Breast epithelium (tissue), 4 donors: ENCODE data around the gene TP63. TPM values are rescaled to one million over a fixed set of nuclear protein-coding genes. Genes with fewer than 3 reads are reported as not detected.

Experiments used
- DNase-seq, 2 donors: peaks; one replicate each; pipeline ENCODE4 v3.0.0-alpha.2; 2019; ENCODE audit warnings: low spot score in 2 of 2
- H3K27ac ChIP-seq, 2 donors: fragments of 200-600 bp; sonication (generic) in 1 of 2; one replicate each; pipeline ENCODE4 v1.5.1; 2016 to 2019; ENCODE audit warnings: mild to moderate bottlenecking in 1 of 2
- H3K27me3 ChIP-seq, 2 donors: fragments of 200-600 bp; sonication (generic) in 1 of 2; one replicate each; pipeline versions ENCODE4 v1.5.1 to v1.6.0; 2017 to 2019; ENCODE audit warnings: control low read depth in 1 of 2, mild to moderate bottlenecking in 1 of 2
- H3K36me3 ChIP-seq: fragments of 200-600 bp; one replicate; pipeline ENCODE4 v1.5.1; 2019
- H3K4me1 ChIP-seq, 2 donors: fragments of 200-600 bp; sonication (generic); one replicate each; pipeline ENCODE4 v1.5.1; 2016 to 2019; ENCODE audit warnings: control low read depth in 1 of 2
- H3K4me3 ChIP-seq, 3 donors: fragments of 200-600 bp; sonication (generic); 1 replicate in 2 of 3; 2 replicates in 1 of 3; pipeline ENCODE4 v1.5.1; 2016 to 2019; ENCODE audit warnings: mild to moderate bottlenecking in 3 of 3, moderate library complexity in 2 of 3
- H3K9me3 ChIP-seq, 2 donors: fragments of 200-600 bp; sonication (generic) in 1 of 2; one replicate each; pipeline ENCODE4 v1.5.1; 2016 to 2019; ENCODE audit warnings: control low read depth in 1 of 2
- CTCF ChIP-seq, 3 donors: fragments of 450-650 bp; IDR thresholded peaks; one replicate each; pipeline ENCODE4 v1.5.1; 2016 to 2017; ENCODE audit warnings: antibody characterized with exemption in 3 of 3, mild to moderate bottlenecking in 3 of 3, moderate library complexity in 3 of 3
- POLR2A ChIP-seq: fragments of 450-650 bp; IDR thresholded peaks from one replicate; pipeline ENCODE4 v1.6.1; 2016; ENCODE audit warnings: antibody characterized with exemption, mild to moderate bottlenecking, moderate library complexity
- POLR2AphosphoS5 ChIP-seq, 3 donors: sonication (generic); formaldehyde crosslinking; IDR thresholded peaks; one replicate each; pipeline ENCODE4 v1.6.1; 2017; ENCODE audit warnings: antibody characterized with exemption in 3 of 3
- intact Hi-C: fragments of 100-400 bp; cut with DNase I; formaldehyde crosslinking; loops from one replicate; pipeline ENCODE4 v1.15.1; 2023; ENCODE audit warnings: low total_unique reads
- total RNA-seq, 3 donors: library from RNA; depleted of rRNA; stranded (reverse); fragments of >200 nt; gene quantifications; one replicate each; pipeline ENCODE4 v1.1.0, GENCODE V29; 2016

TP63 gene
- total RNA-seq, 3 donors from 2014 or later: 0.96 to 47.7 (median 20.0) TPM

GRCh38 chr3:189842681-189843602, 211.8 kb downstream of the TP63 start:
- no peak for DNase-seq
- H3K36me3 ChIP-seq: no peaks in the 10 kb centered on the region
- H3K4me1 ChIP-seq: no peaks in the 10 kb centered on the region
- H3K27ac ChIP-seq: peak overlapping the region; percentile 64 to 83
- TF ChIP-seq CTCF (IDR thresholded peaks at IDR 0.05): no peak
- TF ChIP-seq POLR2A: no peak
- TF ChIP-seq POLR2AphosphoS5 (IDR thresholded peaks at IDR 0.05): no peak
- H3K27me3 ChIP-seq: no peaks in the 10 kb centered on the region
- H3K4me3 ChIP-seq: no peak overlapping the region
- intact Hi-C loops: no loop called here
- no peaks in the 10 kb centered on the region for H3K9me3 ChIP-seq

GRCh38 chr3:189845069-189845468, 213.9 kb downstream of the TP63 start:
- intact Hi-C loops: no loop called here
- no peak overlapping the region for H3K27ac ChIP-seq
- no peaks in the 10 kb centered on the region for H3K4me1 ChIP-seq
- DNase-seq: no peak
- H3K36me3 ChIP-seq: no peaks in the 10 kb centered on the region
- no peaks in the 10 kb centered on the region for H3K27me3 ChIP-seq
- H3K4me3 ChIP-seq: no peak overlapping the region
- TF ChIP-seq POLR2AphosphoS5 (IDR thresholded peaks at IDR 0.05): no peak
- TF ChIP-seq POLR2A: no peak
- TF ChIP-seq CTCF (IDR thresholded peaks at IDR 0.05): no peak
- H3K9me3 ChIP-seq: no peaks in the 10 kb centered on the region

DNA sequence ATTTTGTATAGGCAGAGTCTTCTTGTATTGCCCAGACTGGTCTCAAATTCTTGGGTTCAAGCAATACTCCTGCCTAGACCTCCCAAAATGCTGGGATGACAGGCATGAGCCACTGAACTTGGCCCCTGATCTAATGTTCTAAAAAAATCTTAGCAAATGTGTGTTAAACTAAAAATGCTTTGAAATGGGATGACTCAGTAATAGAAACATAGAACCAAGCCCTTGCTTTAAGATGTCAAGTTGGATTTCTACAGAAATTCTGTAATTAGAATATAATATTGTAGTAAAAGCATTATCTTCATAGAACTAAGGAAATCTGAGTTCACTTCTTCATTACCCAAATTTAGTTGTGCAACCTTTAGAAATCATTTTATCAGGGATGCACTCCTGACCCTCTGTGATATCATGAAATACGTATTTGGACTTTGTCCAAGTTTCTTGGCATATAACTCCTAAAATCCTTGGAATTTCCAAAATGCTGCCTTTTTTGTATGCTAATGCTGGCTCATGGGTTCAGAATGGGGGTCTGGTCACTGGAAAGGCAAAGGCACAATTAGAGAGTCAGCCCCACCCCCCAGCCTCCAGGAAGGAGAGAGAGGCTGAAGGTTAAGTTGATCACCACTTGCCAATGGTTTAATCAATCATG, 217.3 kb downstream of the TP63 start:
- no peaks in the 10 kb centered on the region for H3K36me3 ChIP-seq
- no peak overlapping the region for H3K4me3 ChIP-seq
- H3K9me3 ChIP-seq: no peaks in the 10 kb centered on the region
- intact Hi-C loops: no loop called here
- no peak for DNase-seq
- H3K4me1 ChIP-seq: no peaks in the 10 kb centered on the region
- TF ChIP-seq CTCF (IDR thresholded peaks at IDR 0.05): no peak
- no peak for TF ChIP-seq POLR2AphosphoS5 (IDR thresholded peaks at IDR 0.05)
- TF ChIP-seq POLR2A: no peak
- no peaks in the 10 kb centered on the region for H3K27me3 ChIP-seq
- no peak overlapping the region for H3K27ac ChIP-seq

- H3K4me1 ChIP-seq: no peaks in the 10 kb centered on the region
- no peak for DNase-seq
- no peaks in the 10 kb centered on the region for H3K36me3 ChIP-seq
- TF ChIP-seq CTCF (IDR thresholded peaks at IDR 0.05) (no peak), POLR2A (no peak), POLR2AphosphoS5 (IDR thresholded peaks at IDR 0.05) (no peak)
- H3K27me3 ChIP-seq: no peaks in the 10 kb centered on the region
- no peak overlapping the region for H3K27ac ChIP-seq
- intact Hi-C loops: no loop called here
- H3K9me3 ChIP-seq: no peaks in the 10 kb centered on the region
- H3K4me3 ChIP-seq: no peak overlapping the region
These were observed 218.1 kb downstream of the TP63 start for GRCh38 chr3:189849262-189849661.

DNA sequence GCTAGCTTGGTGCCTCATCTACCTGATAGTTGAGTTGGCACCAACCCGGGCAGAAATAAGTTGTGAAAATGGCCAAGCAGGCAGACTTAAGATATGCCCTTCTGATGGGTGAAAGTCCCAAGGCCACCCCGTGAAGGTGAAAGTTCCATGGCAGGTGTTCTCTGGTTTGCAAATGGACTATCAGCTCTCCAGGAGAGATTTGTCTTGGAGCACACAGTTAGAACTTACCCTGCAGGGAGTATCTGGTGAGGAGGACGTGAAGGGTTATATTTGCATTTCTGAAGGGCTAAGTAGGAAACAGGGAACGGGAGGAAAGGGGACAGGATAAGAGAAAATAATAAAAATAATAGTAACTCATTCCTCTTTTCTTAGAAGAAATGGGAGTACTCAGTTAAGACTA, 220.5 kb downstream of the TP63 start:
- Histone ChIP-seq H3K27me3 (no peaks in the 10 kb centered on the region), H3K36me3 (no peaks in the 10 kb centered on the region), H3K4me3 (no peak overlapping the region), H3K4me1 (no peaks in the 10 kb centered on the region), H3K9me3 (no peaks in the 10 kb centered on the region), H3K27ac (no peak overlapping the region)
- intact Hi-C loops: no loop called here
- TF ChIP-seq POLR2A (no peak), POLR2AphosphoS5 (IDR thresholded peaks at IDR 0.05) (no peak)
- DNase-seq: no peak
